WERI-Rb-1 (cell line): ENCODE measurements around the gene DHX58.

Experiments used
- DNase-seq: peaks from one replicate; pipeline ENCODE4 v3.0.0-alpha.2; 2020
- H3K27ac ChIP-seq: fragments of 250-450 bp; sonication (Bioruptor Pico); 2 replicates; pipeline ENCODE4 v1.5.1; 2020; ENCODE audit warnings: mild to moderate bottlenecking, moderate library complexity
- H3K27me3 ChIP-seq: fragments of 250-450 bp; sonication (Bioruptor Pico); 2 replicates; pipeline ENCODE4 v1.5.1; 2021; ENCODE audit warnings: mild to moderate bottlenecking, low read depth, moderate library complexity; ENCODE audit not compliant: insufficient read depth, severe bottlenecking
- H3K36me3 ChIP-seq: fragments of 250-450 bp; sonication (Bioruptor Pico); 2 replicates; pipeline ENCODE4 v1.5.1; 2020; ENCODE audit warnings: mild to moderate bottlenecking, moderate library complexity
- H3K4me3 ChIP-seq: 2 replicates; pipeline ENCODE4 v1.5.1; 2011; ENCODE audit warnings: low read depth, mild to moderate bottlenecking, control low read depth, low read length
- H3K9me3 ChIP-seq: fragments of 250-450 bp; sonication (Bioruptor Pico); 2 replicates; pipeline ENCODE4 v1.5.1; 2021; ENCODE audit warnings: mild to moderate bottlenecking, moderate library complexity; ENCODE audit not compliant: severe bottlenecking
- CTCF ChIP-seq: IDR thresholded peaks from 2 replicates; pipeline ENCODE4 v1.5.1; 2011; ENCODE audit warnings: low read depth, mild to moderate bottlenecking, control low read depth, inconsistent platforms, low read length

Gene DHX58

GRCh38 chr17:42112552-42113176 is at the start of gene DHX58:
Gene DHX58, minus strand, starts transcription at chr17:42112714. Its CDS starts 822 bp downstream, at chr17:42111892.
- no peak within 1 kb of the TSS for H3K4me3 ChIP-seq
- peak; percentile 72 for DNase-seq

DNA sequence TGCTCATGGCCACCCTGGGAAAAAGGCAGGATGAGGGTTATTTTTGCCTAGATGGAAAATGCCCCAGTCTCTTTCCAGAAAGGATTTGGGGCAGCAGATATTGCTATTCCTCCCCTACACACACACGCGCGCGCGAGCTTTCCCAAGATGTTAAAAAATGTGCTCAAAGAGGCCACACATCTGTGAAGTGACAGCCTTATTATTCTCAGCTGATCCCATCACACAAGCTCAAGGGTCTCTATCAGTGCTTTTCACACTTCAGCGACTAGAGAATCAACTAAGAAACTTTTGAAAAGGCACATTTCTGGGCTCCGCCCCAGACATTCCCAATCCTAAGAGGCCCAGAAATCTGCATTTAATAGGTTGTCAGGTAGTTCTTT is 48.0 kb upstream of the DHX58 start:
- TF ChIP-seq CTCF = no peak
- Histone ChIP-seq H3K9me3 (peaks cover 2% of the 10 kb centered on the region), H3K36me3 (no peaks in the 10 kb centered on the region), H3K4me3 (no peak overlapping the region), H3K27ac (no peak overlapping the region), H3K27me3 (no peaks in the 10 kb centered on the region)
- no peak for DNase-seq

More at GRCh38 chr17:42112552-42113176, at the start of gene DHX58:
- H3K27me3 ChIP-seq = no peaks in the 10 kb centered on the region
- H3K27ac ChIP-seq = peak within 1 kb of the TSS; percentile 4; the same call in 1 of the 2 replicates
- TF ChIP-seq CTCF = no peak
- H3K36me3 ChIP-seq = peaks cover 44% of the 10 kb centered on the region
- no peaks in the 10 kb centered on the region for H3K9me3 ChIP-seq

DNA sequence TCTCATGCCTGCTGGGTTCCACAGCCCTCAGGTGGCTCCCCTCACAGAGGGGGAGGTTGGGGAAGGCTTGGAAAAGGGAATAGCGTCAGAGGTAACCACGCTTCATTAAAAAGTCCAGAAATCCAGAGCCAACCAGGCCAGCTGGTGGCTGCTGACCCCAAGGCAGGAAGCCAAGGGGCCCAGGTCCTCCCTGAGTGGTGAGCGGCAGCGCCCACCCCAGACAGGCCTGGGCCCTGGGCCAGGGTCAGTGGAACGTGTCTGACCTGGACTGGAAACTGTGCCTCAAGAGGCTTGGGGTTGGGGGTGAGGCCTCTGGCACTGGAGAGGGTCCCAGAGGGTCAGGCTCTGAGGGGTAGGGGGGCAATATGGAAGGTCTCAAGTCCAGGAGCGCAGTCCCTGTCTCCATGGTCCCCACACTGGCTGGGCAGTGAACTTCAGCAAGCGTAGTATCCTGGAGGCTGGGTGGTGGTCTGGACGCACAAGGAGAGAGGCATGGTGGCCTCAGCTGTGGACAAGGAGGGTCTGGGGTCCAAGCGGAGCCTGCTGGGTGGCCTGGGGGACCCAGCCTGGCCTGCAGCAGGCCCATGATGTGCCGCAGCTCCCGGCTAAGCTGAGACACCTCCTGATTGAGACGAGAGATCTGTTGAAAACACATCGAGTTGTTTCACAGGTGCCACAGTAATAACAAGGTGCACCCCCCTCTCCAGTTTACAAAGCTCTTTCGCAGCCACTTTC is 47.4 kb upstream of the DHX58 start:
- Histone ChIP-seq H3K9me3 (peaks cover 4% of the 10 kb centered on the region), H3K27ac (no peak overlapping the region), H3K36me3 (no peaks in the 10 kb centered on the region), H3K27me3 (no peaks in the 10 kb centered on the region), H3K4me3 (no peak overlapping the region)
- DNase-seq = no peak
- no peak for TF ChIP-seq CTCF

DNA sequence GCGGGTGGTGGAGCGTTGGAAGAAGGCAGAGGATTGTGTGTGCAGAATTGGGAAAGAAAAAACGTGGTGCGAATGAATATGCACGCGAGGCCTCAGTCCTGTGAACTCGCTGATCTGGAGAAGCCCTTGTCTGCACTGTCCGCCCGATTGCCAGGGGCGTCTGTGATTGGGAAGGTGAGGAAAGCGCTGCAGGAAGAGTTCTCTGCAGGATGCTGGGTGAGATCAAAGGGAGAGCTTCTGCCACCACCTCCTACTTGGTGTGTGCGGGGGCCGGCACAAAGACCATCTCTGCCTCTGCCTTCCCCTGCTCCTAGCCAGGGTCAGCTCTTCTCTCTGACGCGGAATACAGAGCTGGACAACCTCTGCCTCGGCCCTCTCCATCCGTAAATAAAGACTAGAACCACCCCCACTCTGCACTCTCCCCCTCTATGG is 43.1 kb upstream of the DHX58 start:
- peaks cover 12% of the 10 kb centered on the region for H3K36me3 ChIP-seq
- no peak overlapping the region for H3K4me3 ChIP-seq
- no peak for TF ChIP-seq CTCF
- no peak overlapping the region for H3K27ac ChIP-seq
- no peak for DNase-seq
- peaks cover 4% of the 10 kb centered on the region for H3K9me3 ChIP-seq
- no peaks in the 10 kb centered on the region for H3K27me3 ChIP-seq

- Histone ChIP-seq H3K36me3 (peaks cover 21% of the 10 kb centered on the region), H3K9me3 (peaks cover 4% of the 10 kb centered on the region), H3K4me3 (peak overlapping the region; percentile 92), H3K27me3 (no peaks in the 10 kb centered on the region), H3K27ac (peak overlapping the region; percentile 80)
- TF ChIP-seq CTCF = no peak
- no peak for DNase-seq
Measured at GRCh38 chr17:42153919-42154742, 41.6 kb upstream of the DHX58 start.
